ENCODE data around the gene NUP210L. TPM values are rescaled to one million over a fixed set of nuclear protein-coding genes. Genes with fewer than 3 reads are reported as not detected.
"Not testable (repeated sequence)": the region's sequence is repeated elsewhere in the genome, so short reads cannot be mapped to it uniquely, and the experiment has no call there.

Gene NUP210L
- total RNA-seq, 1 donor from 2014 or later, result 0.48 TPM

GRCh38 chr1:154100141-154100540 is 54.7 kb downstream of the NUP210L start:
- not testable (repeated sequence) for DNase-seq (ENCODE audit: low spot score)

- no peak for DNase-seq (ENCODE audit: low spot score)
Measured at GRCh38 chr1:154097873-154098272, 57.0 kb downstream of the NUP210L start.

DNA sequence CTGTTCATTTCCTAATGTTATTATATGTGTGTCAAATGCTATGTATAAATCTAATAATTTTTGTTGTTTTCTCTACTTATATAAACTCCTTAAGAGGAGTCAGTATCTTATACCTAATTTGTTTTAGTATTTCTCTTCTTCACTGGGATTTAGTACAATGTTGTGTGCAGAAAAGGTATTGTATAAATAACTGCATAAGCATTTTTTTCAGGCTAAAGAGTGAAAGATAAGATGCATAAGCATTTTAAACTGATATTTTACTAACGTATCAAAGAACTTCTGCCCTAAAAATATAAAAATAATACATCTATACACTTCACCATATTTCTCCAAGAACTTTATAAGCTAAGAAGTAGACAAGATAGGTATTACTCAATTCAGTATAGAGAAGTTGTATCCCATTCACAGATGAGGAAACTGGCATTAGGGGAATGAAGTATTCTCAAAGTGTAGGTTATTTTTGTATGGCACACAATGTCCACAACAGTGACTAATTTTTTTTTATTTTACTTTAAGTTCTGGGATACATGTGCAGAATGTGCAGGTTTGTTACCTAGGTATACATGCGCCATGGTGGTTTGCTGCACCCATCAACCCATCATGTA is 59.3 kb downstream of the NUP210L start:
- no peak for DNase-seq (ENCODE audit: low spot score)

GRCh38 chr1:154094411-154094810 is 60.5 kb downstream of the NUP210L start:
- no peak for DNase-seq (ENCODE audit: low spot score)

GRCh38 chr1:154093699-154094098 is 61.2 kb downstream of the NUP210L start:
- no peak for DNase-seq (ENCODE audit: low spot score)

DNA sequence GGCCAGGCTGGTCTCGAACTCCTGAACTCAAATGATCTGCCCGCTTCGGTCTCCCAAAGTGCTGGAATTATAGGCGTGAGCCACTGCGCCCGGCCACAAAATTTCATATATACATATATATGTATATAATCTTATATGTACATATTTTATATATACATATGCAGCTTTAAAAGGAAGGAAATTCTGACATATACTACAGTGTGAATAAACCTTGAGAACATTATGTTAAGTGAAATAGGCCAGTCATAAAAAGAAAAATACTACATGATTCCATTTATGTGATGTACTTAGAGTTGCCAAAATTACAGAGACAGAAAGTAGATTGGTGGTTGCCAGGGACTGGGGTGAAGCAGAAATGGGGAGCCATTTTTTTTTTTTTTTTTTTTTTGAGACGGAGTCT is 63.2 kb downstream of the NUP210L start:
- no peak for DNase-seq (ENCODE audit: low spot score)

GRCh38 chr1:154087574-154087973 is 67.3 kb downstream of the NUP210L start:
- no peak for DNase-seq (ENCODE audit: low spot score)

DNA sequence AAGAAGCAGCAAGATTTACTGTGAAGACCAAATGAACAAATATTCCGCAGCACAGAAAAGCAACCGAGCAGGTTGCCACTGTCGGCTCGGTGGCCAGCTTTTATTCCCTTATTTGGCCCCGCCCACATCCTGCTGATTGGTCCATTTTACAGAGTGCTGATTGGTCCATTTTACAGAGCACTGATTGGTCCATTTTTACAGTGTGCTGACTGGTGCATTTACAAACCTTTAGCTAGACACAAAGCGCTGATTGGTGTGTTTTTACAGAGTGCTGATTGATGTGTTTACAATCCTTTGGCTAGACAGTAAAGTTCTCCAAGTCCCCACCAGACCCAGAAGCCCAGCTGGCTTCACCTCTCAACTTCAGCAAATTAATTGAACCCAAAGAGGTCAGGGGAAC is 71.8 kb downstream of the NUP210L start:
- DNase-seq (ENCODE audit: low spot score), result not testable (repeated sequence)

GRCh38 chr1:154081386-154082126 is 73.3 kb downstream of the NUP210L start:
- DNase-seq (ENCODE audit: low spot score), result no peak

DNA sequence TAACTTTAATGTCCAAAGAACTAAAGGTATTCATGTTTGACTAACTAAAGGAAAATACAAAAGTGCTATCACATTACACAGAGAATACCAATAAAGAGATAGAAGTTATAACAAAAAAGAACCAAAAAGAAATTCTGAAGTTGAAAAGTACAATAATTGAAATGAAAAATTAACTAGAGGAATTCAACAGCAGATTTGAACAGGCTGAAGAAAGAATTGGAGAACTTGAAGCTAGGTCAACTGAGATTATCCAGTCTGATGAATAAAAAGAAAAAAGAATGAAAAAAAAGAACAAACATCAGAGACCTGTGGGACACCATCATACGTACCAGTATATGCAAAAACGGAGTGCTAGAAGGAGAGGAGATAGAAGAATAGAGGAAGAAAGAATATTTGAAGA is 78.5 kb downstream of the NUP210L start:
- no peak for DNase-seq (ENCODE audit: low spot score)

GRCh38 chr1:154075746-154076145 is 79.1 kb downstream of the NUP210L start:
- no peak for DNase-seq (ENCODE audit: low spot score)

DNA sequence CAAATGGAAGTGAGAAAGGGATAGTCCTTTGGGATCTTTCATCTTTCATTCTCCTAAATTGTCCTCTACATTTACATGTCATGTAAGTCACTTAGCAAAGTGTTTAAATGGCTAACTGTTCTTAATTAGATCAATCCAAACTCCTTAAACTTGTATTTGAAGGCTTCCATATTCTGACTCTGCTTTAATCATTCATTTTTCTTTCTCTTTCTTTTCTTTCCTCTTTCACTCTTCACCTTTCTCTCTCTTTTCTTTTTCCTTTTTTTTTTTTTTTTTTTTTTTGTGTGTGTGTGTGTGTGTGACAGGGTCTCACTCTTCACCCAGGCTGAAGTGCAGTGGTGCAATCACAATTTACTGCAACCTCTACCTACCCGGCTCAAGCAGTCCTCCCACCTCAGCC is 92.6 kb downstream of the NUP210L start:
- no peak for DNase-seq (ENCODE audit: low spot score)

GRCh38 chr1:154047436-154047835 is 107.4 kb downstream of the NUP210L start:
- DNase-seq (ENCODE audit: low spot score), result not testable (repeated sequence)

DNA sequence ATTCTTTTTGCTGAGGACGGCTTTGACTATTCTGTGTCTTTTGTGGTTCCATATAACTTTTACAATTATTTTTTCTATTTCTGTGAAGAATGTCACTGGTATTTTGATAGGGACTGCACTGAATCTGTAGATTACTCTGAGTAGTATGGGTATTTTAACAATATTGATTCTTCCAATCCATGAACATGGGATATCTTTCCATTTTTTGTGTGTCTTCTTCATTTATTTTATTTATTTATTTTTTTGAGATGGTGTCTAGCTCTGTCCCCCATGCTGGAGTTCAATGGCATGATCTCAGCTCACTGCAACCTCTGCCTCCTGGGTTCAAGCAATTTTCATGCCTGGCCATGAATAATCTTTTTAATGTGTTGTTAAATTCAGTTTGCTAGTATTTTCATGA is 121.2 kb downstream of the NUP210L start:
- DNase-seq (ENCODE audit: low spot score), result not testable (repeated sequence)

DNA sequence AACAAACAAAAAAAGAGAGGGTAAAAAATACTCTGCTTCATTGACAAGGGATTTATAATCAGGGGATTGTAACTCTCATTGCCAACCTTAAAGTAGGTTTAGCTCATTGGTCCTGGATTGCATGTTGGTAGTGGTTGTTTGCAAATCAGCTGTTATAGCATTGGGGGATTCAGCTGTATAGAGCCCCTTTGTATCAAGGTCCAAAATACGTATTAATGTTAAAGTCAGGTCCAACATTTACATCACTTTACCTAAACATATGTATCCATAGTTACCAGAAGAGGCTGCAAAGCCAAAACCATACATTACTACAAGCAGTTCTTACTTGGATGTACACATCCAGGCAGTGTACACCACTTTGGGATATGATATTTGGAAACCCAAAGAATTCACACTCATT is 134.9 kb downstream of the NUP210L start:
- no peak for DNase-seq (ENCODE audit: low spot score)

- DNase-seq (ENCODE audit: low spot score), result no peak
Measured at GRCh38 chr1:154019269-154019668, 135.6 kb downstream of the NUP210L start.

GRCh38 chr1:154014154-154014907 is 140.5 kb downstream of the NUP210L start:
- no peak for DNase-seq (ENCODE audit: low spot score)

- not testable (repeated sequence) for DNase-seq (ENCODE audit: low spot score)
Measured at GRCh38 chr1:154012543-154012942, 142.3 kb downstream of the NUP210L start.

DNA sequence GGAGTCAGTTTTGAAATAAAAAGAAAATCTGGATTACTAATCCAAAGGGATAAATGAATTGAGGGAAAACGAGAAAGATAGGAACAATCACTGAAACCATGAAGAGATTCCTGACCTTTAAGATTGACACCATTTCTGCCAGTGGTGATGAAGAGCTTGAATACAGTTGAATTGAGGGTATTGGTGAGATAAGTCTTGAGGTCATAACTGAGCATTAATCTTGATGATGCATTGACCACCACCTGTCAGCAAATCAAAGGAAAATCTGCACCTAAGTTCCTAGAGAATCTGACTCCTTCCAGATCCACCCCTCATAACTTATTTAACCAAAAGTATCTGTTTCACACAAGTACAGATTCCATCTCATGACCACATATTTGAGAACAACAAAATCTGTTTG is 142.7 kb downstream of the NUP210L start:
- DNase-seq (ENCODE audit: low spot score), result no peak

DNA sequence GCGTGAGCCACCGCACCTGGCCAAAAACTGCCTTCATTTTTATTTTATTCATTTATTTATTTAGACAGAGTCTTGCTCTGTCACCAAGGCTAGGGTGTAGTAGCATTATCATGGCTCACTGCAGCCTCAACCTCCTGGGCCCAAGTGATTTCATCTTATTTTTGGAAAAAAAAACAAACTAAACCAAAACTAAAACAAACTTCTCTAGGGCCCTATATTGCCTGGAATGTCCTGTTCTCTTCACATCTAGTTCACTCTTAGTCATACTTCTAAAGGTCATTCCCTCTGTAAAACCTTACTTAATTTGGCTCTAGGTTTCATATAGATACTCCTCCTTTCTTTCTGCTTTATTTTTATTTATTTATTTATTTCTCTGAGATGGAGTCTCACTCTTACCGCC is 148.7 kb downstream of the NUP210L start:
- DNase-seq (ENCODE audit: low spot score), result no peak

DNA sequence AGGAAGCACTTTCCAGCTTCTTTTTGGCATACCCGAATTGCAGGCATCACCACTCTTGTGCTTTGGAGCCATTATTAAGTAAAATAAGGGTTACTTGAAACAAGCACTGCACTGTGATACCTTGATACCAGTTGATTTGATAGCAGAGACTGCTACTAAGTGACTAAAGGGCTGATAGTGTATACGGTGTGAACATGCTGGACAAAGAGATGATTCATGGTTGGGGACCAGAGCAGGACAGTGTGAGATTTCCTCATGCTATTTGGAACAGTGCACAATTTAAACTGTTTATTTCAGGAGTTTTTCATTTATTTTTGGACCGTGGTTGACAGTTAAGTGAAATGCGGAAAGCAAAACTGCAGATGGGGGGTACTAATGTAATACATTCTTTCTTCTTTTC is 154.5 kb downstream of the NUP210L start:
- no peak for DNase-seq (ENCODE audit: low spot score)

DNA sequence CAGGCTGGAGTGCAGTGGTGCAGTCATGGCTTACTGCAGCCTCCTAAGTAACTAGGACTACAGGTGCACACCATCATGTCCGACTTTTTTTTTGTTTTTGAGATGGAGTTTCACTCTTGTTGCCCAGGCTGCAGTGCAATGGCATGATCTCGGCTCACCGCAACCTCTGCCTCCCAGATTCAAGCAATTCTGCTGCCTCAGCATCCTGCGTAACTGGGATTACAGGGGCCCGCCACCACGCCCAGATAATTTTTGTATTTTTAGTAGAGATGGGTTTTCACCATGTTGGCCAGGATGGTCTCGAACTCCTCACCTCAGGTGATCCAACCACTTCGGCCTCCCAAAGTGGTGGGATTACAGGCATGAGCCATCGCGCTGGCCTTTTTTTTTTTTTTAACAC is 158.0 kb downstream of the NUP210L start:
- DNase-seq (ENCODE audit: low spot score), result not testable (repeated sequence)

GRCh38 chr1:153995640-153996039 is 159.2 kb downstream of the NUP210L start:
- no peak for DNase-seq (ENCODE audit: low spot score)

Data from umbilical cord (tissue), 2 donors.